Stimulated activated effector memory CD8-positive, alpha-beta T cell treated with anti-CD3 and anti-CD28 coated beads, Interleukin-12 subunit alpha, Interleukin-12 subunit beta, amount 100 ng/mL, for 72 hours (primary cell): ENCODE results near the gene CHMP4A.
A peak's percentile ranks its signal among the peaks of the same experiment; 100 is the strongest.

Experiments used
- ATAC-seq: fragments of 150-1000 bp; cut with Tn5 transposase; 2 replicates; pipeline ENCODE4 v1.10.0; 2021
- DNase-seq, 2 donors: peaks; one replicate each; pipeline ENCODE4 v3.0.0; 2021 to 2022; ENCODE audit warnings: low spot score in 2 of 2
- H3K27ac Mint-ChIP-seq: one replicate; pipeline ENCODE4 v1.8.0; 2022; ENCODE audit warnings: mild to moderate bottlenecking, mixed read lengths
- H3K36me3 Mint-ChIP-seq: one replicate; pipeline ENCODE4 v1.8.0; 2022; ENCODE audit warnings: mild to moderate bottlenecking, mixed read lengths
- H3K4me1 Mint-ChIP-seq: one replicate; pipeline ENCODE4 v1.8.0; 2022; ENCODE audit warnings: mixed read lengths
- H3K4me3 Mint-ChIP-seq: one replicate; pipeline ENCODE4 v1.8.0; 2022; ENCODE audit warnings: mild to moderate bottlenecking, mixed read lengths
- H3K9me3 Mint-ChIP-seq: one replicate; pipeline ENCODE4 v1.8.0; 2022; ENCODE audit warnings: mixed read lengths

The CHMP4A gene

DNA sequence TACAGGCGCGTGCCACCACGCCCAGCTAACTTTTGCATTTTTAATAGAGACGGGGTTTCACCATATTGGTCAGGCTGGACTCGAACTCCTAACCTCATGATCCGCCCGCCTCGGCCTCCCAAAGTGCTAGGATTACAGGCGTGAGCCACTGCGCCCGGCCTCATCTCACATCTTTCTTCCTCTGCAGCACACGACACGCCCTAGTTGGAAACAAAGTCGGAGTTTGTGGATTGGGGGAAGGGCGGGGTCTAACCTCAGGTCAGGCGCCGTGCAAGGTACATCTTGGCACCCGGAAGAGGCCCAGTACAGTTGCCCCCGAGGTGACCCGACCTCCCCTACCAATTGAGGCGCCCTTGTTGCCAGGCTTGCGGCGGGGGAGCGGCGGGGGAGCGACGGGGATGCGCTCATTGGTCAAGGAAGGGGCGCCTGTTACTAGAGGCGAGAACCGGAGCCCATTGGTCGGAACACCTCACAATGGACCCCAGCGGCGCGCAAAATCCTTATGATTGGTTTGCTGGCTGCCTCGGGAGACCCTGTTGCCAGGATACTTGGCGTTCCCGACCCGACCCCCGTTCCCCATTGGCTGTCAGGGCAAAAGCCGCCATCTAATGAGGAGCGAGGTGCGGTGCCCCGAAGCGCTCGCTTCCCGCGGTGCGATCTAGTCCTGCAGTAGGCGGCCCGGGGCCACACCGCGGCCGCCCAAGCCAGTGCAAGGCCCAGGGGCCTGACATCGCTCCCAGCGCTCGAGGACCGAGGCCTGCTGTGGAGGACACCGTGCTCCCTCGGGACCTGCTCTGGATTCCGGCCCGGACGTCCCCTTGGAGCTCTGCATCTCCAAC is 41.6 kb downstream of the CHMP4A start, which contains the start of gene REC8:
REC8 (plus strand) TSS at position 659 of the 839 bp plus-strand sequence. CDS start 473 bp downstream, outside the sequence.
- peaks cover 91% of the 10 kb centered on the region for H3K36me3 Mint-ChIP-seq

GRCh38 chr14:24167469-24168114 is 45.7 kb downstream of the CHMP4A start:
- no peak for ATAC-seq
- no peak for DNase-seq
- H3K27ac Mint-ChIP-seq, result peak overlapping the region; percentile 6
- no peaks in the 10 kb centered on the region for H3K9me3 Mint-ChIP-seq
- H3K4me3 Mint-ChIP-seq, result no peak overlapping the region
- peaks cover 92% of the 10 kb centered on the region for H3K36me3 Mint-ChIP-seq
- H3K4me1 Mint-ChIP-seq, result peaks cover 71% of the 10 kb centered on the region

More for the DNA sequence above, 41.6 kb downstream of the CHMP4A start, which contains the start of gene REC8:
- Mint-ChIP-seq H3K4me1 (peaks cover 52% of the 10 kb centered on the region), H3K4me3 (peak within 1 kb of the TSS; percentile 84), H3K27ac (peak within 1 kb of the TSS; percentile 86), H3K9me3 (no peaks in the 10 kb centered on the region)
- DNase-seq (peak; percentile 43 to 89), ATAC-seq (peak; percentile 87)

DNA sequence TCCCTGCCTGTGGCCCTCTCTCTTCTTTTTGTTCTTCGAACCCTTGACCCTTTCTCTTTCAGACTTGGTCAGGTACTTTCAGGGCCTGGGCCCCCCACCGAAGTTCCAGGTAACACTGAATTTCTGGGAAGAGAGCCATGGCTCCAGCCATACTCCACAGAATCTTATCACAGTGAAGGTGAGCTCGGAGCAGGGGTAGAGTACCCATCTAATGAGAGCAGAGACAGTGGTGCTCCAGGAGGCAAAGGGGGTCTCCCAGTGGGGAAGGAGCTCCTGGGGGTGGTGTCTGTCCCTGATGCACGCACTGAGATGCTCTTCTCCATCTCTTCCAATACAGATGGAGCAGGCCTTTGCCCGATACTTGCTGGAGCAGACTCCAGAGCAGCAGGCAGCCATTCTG is 47.5 kb downstream of the CHMP4A start:
- Mint-ChIP-seq H3K4me1 (peaks cover 72% of the 10 kb centered on the region), H3K4me3 (no peak overlapping the region), H3K9me3 (no peaks in the 10 kb centered on the region), H3K36me3 (peaks cover 100% of the 10 kb centered on the region), H3K27ac (peak overlapping the region; percentile 99)
- ATAC-seq, result no peak
- no peak for DNase-seq

GRCh38 chr14:24164518-24164991 is 48.7 kb downstream of the CHMP4A start:
- H3K4me1 Mint-ChIP-seq, result peaks cover 82% of the 10 kb centered on the region
- peak overlapping the region; percentile 99 for H3K27ac Mint-ChIP-seq
- no peak for DNase-seq
- no peaks in the 10 kb centered on the region for H3K9me3 Mint-ChIP-seq
- peak overlapping the region; percentile 17 for H3K4me3 Mint-ChIP-seq
- peaks cover 100% of the 10 kb centered on the region for H3K36me3 Mint-ChIP-seq
- ATAC-seq, result no peak

GRCh38 chr14:24162093-24162492 is 51.2 kb downstream of the CHMP4A start:
- Mint-ChIP-seq H3K4me3 (peak overlapping the region; percentile 94), H3K27ac (peak overlapping the region; percentile 99), H3K4me1 (peaks cover 70% of the 10 kb centered on the region), H3K9me3 (no peaks in the 10 kb centered on the region), H3K36me3 (peaks cover 100% of the 10 kb centered on the region)
- DNase-seq (no peak), ATAC-seq (no peak)

DNA sequence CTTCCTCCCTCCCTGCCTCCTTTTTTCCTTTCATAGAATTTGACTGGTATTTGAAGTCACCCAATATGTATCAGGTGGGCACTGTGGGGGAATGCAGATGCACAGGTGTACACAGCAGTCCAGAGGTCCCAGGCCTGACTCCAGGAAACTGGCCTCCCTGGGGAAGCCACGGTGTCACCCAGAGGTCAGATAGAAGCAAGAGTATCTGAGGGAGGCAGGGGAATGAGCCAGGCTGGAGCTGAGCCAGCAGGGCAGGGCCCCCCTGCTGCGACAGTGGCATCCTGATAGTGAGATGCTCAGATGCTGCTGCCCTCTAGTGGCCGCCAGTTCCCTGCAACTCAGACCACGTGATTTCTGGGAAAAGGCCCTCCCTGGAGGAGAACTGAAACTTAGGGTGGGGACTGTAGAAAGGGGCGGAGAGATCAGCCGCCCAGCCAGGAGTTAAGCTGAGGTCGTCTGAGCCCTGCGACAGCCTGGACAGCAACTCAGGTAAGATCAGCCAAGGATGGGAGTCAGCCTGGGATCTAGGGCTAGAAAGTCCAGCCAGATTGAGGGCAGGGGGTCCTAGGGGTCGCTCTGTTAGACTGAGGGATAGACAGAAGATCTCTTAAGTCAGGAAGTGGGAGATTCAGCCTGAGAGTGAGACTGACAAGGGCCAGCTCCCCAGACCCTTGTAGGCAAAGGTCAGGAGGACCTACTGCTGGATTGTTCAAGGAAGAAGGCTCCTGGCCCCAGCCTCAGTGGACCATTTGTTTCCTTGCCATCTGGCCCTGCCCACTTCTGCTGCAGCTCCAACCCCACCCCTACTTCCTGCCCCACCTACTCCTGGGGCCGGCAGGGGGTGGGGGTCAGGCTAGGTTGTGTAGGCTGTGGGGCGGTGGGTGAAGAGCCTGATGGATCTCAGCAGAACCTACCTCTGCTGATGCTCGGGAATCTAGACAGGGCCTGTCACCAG is 52.2 kb downstream of the CHMP4A start, which contains the start of gene IRF9:
IRF9 (plus strand) TSS at position 416 of the 955 bp plus-strand sequence. CDS start 880 bp downstream, outside the sequence.
- peak within 1 kb of the TSS; percentile 99 for H3K27ac Mint-ChIP-seq
- peak; percentile 99 to 100 for DNase-seq
- peaks cover 61% of the 10 kb centered on the region for H3K4me1 Mint-ChIP-seq
- peak; percentile 91 for ATAC-seq
- peaks cover 100% of the 10 kb centered on the region for H3K36me3 Mint-ChIP-seq
- H3K4me3 Mint-ChIP-seq, result peak within 1 kb of the TSS; percentile 94
- no peaks in the 10 kb centered on the region for H3K9me3 Mint-ChIP-seq

DNA sequence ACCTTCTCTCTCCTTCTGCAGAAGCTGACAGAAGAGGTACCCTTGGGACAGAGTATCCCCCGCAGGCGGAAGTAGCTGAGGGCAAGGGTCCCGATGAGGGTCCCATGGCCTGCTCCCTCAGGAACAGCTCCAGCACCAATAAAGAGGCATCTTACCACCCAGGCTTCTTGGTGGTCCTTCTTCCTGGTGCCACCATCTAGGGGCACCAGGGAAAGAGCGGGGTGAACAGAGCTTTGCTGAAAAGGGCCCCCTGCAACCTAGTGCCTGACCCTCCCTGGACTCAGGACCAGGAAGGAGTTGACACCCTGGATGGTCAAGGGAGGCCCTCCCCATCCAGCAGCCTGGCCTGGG is 52.8 kb downstream of the CHMP4A start:
- no peaks in the 10 kb centered on the region for H3K9me3 Mint-ChIP-seq
- DNase-seq (no peak), ATAC-seq (no peak)
- peaks cover 100% of the 10 kb centered on the region for H3K36me3 Mint-ChIP-seq
- H3K4me3 Mint-ChIP-seq, result peak overlapping the region; percentile 94
- H3K27ac Mint-ChIP-seq, result peak overlapping the region; percentile 99
- peaks cover 54% of the 10 kb centered on the region for H3K4me1 Mint-ChIP-seq

- peaks cover 100% of the 10 kb centered on the region for H3K36me3 Mint-ChIP-seq
- H3K4me3 Mint-ChIP-seq, result peak overlapping the region; percentile 94
- H3K4me1 Mint-ChIP-seq, result peaks cover 49% of the 10 kb centered on the region
Observed at GRCh38 chr14:24159777-24160498, 53.4 kb downstream of the CHMP4A start.

More at GRCh38 chr14:24159777-24160498, 53.4 kb downstream of the CHMP4A start:
- ATAC-seq (no peak), DNase-seq (no peak)
- peak overlapping the region; percentile 99 for H3K27ac Mint-ChIP-seq
- H3K9me3 Mint-ChIP-seq, result no peaks in the 10 kb centered on the region
